Thymus (tissue), 11 donors: Measurements from ENCODE around the gene LPP. TPM values are rescaled to one million over a fixed set of nuclear protein-coding genes. Genes with fewer than 3 reads are reported as not detected.
"Not testable (repeated sequence)": the region's sequence is repeated elsewhere in the genome, so short reads cannot be mapped to it uniquely, and the experiment has no call there.

Experiments used
- DNase-seq, 9 donors: peaks; one replicate each; pipeline ENCODE4 v3.0.0-alpha.2; 2013; ENCODE audit warnings: low spot score in 9 of 9, low read depth in 6 of 9, missing footprints in 1 of 9
- H3K27ac ChIP-seq, 2 donors: one replicate each; pipeline ENCODE4 v1.5.1; 2013; ENCODE audit warnings: control low read depth in 1 of 2, low read depth in 1 of 2, low read length in 1 of 2, mild to moderate bottlenecking in 1 of 2, moderate library complexity in 1 of 2
- H3K27me3 ChIP-seq, 2 donors: one replicate each; pipeline ENCODE4 v1.5.1; 2013; ENCODE audit warnings: low read length in 1 of 2; ENCODE audit not compliant: control insufficient read depth in 2 of 2, insufficient read depth in 1 of 2
- H3K36me3 ChIP-seq, 2 donors: one replicate each; pipeline ENCODE4 v1.5.1; 2013; ENCODE audit warnings: low read length in 1 of 2, mild to moderate bottlenecking in 1 of 2, moderate library complexity in 1 of 2; ENCODE audit not compliant: control insufficient read depth in 2 of 2, insufficient read depth in 2 of 2
- H3K4me1 ChIP-seq, 2 donors: one replicate each; pipeline ENCODE4 v1.5.1; 2013; ENCODE audit warnings: low read length in 2 of 2; ENCODE audit not compliant: control insufficient read depth in 2 of 2, insufficient read depth in 2 of 2
- H3K4me3 ChIP-seq, 2 donors: one replicate each; pipeline ENCODE4 v1.5.1; 2013; ENCODE audit warnings: low read length in 2 of 2, control low read depth in 1 of 2, mild to moderate bottlenecking in 1 of 2
- H3K9me3 ChIP-seq, 2 donors: one replicate each; pipeline ENCODE4 v1.5.1; 2013; ENCODE audit warnings: low read length in 1 of 2, mild to moderate bottlenecking in 1 of 2; ENCODE audit not compliant: control insufficient read depth in 2 of 2, insufficient read depth in 1 of 2
- WGBS: extraction: QIAGEN DNeasy Blood & Tissue Kit; methylation state at CpG from one replicate; pipeline ENCODE4 v1.1.7; 2013; 5-methylcytosine and 5-hydroxymethylcytosine counted together
- polyA plus RNA-seq: library from polyadenylated mRNA; stranded (reverse); fragments of 200-250 nt; gene quantifications from one replicate; pipeline ENCODE4 v1.2.3, GENCODE V29; 2013
- total RNA-seq: library from RNA; stranded (reverse); fragments of 120-200 nt; gene quantifications from one replicate; pipeline ENCODE4 v1.2.4, GENCODE V29; 2013
- donor health status: healthy.

The LPP gene
- total and polyA plus RNA-seq, 2 donors = 6.5 to 9.2 TPM

- H3K9me3 ChIP-seq = no peaks in the 10 kb centered on the region
- DNase-seq = no peak
- no peaks in the 10 kb centered on the region for H3K27me3 ChIP-seq
- H3K27ac ChIP-seq = no peak overlapping the region
- over 99% methylated on average over 3 of the region's 3 CpGs for WGBS
- peaks cover 13 to 16% of the 10 kb centered on the region in 2 donors for H3K36me3 ChIP-seq
- H3K4me1 ChIP-seq = no peaks in the 10 kb centered on the region
- no peak overlapping the region for H3K4me3 ChIP-seq
Observed at GRCh38 chr3:188608401-188608800, 454.4 kb downstream of the LPP start.

- not testable (repeated sequence) for DNase-seq, H3K9me3 ChIP-seq, H3K27ac ChIP-seq, H3K4me1 ChIP-seq, H3K4me3 ChIP-seq, H3K27me3 ChIP-seq
- H3K36me3 ChIP-seq = peaks cover 13 to 16% of the 10 kb centered on the region in 2 donors
- 97% methylated on average over 6 of the region's 6 CpGs for WGBS
Observed at GRCh38 chr3:188613721-188614120, 459.8 kb downstream of the LPP start.

GRCh38 chr3:188617270-188617669 is 463.3 kb downstream of the LPP start:
- 98% methylated on average over 2 of the region's 2 CpGs for WGBS
- H3K4me3 ChIP-seq = no peak overlapping the region
- H3K27me3 ChIP-seq = no peaks in the 10 kb centered on the region
- no peaks in the 10 kb centered on the region for H3K36me3 ChIP-seq
- no peaks in the 10 kb centered on the region for H3K9me3 ChIP-seq
- H3K27ac ChIP-seq = no peak overlapping the region
- no peaks in the 10 kb centered on the region for H3K4me1 ChIP-seq
- DNase-seq = no peak

GRCh38 chr3:188617988-188618701 is 464.2 kb downstream of the LPP start:
- Histone ChIP-seq H3K36me3 (no peaks in the 10 kb centered on the region), H3K9me3 (no peaks in the 10 kb centered on the region), H3K4me3 (no peak overlapping the region), H3K27me3 (no peaks in the 10 kb centered on the region), H3K4me1 (no peaks in the 10 kb centered on the region), H3K27ac (no peak overlapping the region)
- no peak for DNase-seq
- WGBS = 99% methylated on average over 5 of the region's 5 CpGs

GRCh38 chr3:188620752-188621151 is 466.8 kb downstream of the LPP start:
- no peaks in the 10 kb centered on the region for H3K9me3 ChIP-seq
- no peaks in the 10 kb centered on the region for H3K4me1 ChIP-seq
- no peaks in the 10 kb centered on the region for H3K36me3 ChIP-seq
- no peaks in the 10 kb centered on the region for H3K27me3 ChIP-seq
- no peak overlapping the region for H3K27ac ChIP-seq
- WGBS = 98% methylated on average over 2 of the region's 2 CpGs
- no peak for DNase-seq
- H3K4me3 ChIP-seq = no peak overlapping the region

- Histone ChIP-seq H3K27ac (no peak overlapping the region), H3K27me3 (no peaks in the 10 kb centered on the region), H3K4me3 (no peak overlapping the region), H3K4me1 (no peaks in the 10 kb centered on the region), H3K36me3 (no peaks in the 10 kb centered on the region), H3K9me3 (no peaks in the 10 kb centered on the region)
- no peak for DNase-seq
- WGBS = 95% methylated on average over 3 of the region's 3 CpGs
Observed at GRCh38 chr3:188624384-188624783, 470.4 kb downstream of the LPP start.

GRCh38 chr3:188624828-188625227 is 470.9 kb downstream of the LPP start:
- H3K27me3 ChIP-seq = no peaks in the 10 kb centered on the region
- H3K4me1 ChIP-seq = no peaks in the 10 kb centered on the region
- no peak for DNase-seq
- no peak overlapping the region for H3K27ac ChIP-seq
- no peaks in the 10 kb centered on the region for H3K36me3 ChIP-seq
- H3K9me3 ChIP-seq = no peaks in the 10 kb centered on the region
- H3K4me3 ChIP-seq = no peak overlapping the region

- no peak for DNase-seq
- Histone ChIP-seq H3K27ac (no peak overlapping the region), H3K4me1 (no peaks in the 10 kb centered on the region), H3K36me3 (no peaks in the 10 kb centered on the region), H3K9me3 (no peaks in the 10 kb centered on the region), H3K4me3 (no peak overlapping the region), H3K27me3 (no peaks in the 10 kb centered on the region)
Observed at GRCh38 chr3:188627652-188628051, 473.7 kb downstream of the LPP start.

GRCh38 chr3:188631291-188632010 is 477.5 kb downstream of the LPP start:
- H3K4me3 ChIP-seq = no peak overlapping the region
- no peaks in the 10 kb centered on the region for H3K27me3 ChIP-seq
- DNase-seq = no peak
- H3K27ac ChIP-seq = no peak overlapping the region
- peaks cover 0 to 5% of the 10 kb centered on the region in 2 donors for H3K9me3 ChIP-seq
- WGBS = 98% methylated on average over 5 of the region's 5 CpGs
- H3K4me1 ChIP-seq = no peaks in the 10 kb centered on the region
- no peaks in the 10 kb centered on the region for H3K36me3 ChIP-seq
